Skin epidermis (tissue), 12 donors: ENCODE results near the gene NAPB.
"Not testable (repeated sequence)": the region's sequence is repeated elsewhere in the genome, so short reads cannot be mapped to it uniquely, and the experiment has no call there.

Experiments
- H3K27ac ChIP-seq, 21 experiments: fragments of 200-600 bp; sonication (generic) in 11 of 21; one replicate each; pipeline ENCODE4 v1.5.0; 2020; ENCODE audit warnings: mild to moderate bottlenecking in 3 of 21, inconsistent platforms in 2 of 21, moderate library complexity in 2 of 21
- H3K4me3 ChIP-seq, 7 experiments: fragments of 200-600 bp; sonication (generic) in 2 of 7; one replicate each; pipeline ENCODE4 v1.5.0; 2020; ENCODE audit warnings: inconsistent platforms in 2 of 7, mild to moderate bottlenecking in 2 of 7, moderate library complexity in 1 of 7

NAPB gene

GRCh38 chr20:23357767-23358562 lies 63.3 kb downstream of the NAPB start:
- Histone ChIP-seq H3K27ac (peak overlapping the region in 20 of 21 experiments; percentile 73 to 97 (median 90)), H3K4me3 (peak overlapping the region; percentile 46 to 75 (median 59))

- Histone ChIP-seq H3K4me3 (no peak overlapping the region), H3K27ac (peak overlapping the region in 1 of 21 experiments; percentile 10)
Measured at GRCh38 chr20:23356203-23356602, 65.1 kb downstream of the NAPB start.

- Histone ChIP-seq H3K4me3 (peak overlapping the region; percentile 63 to 99 (median 86)), H3K27ac (peak overlapping the region; percentile 70 to 99 (median 96))
Measured at GRCh38 chr20:23350904-23351838, 70.1 kb downstream of the NAPB start.

- Histone ChIP-seq H3K4me3 (peak within 1 kb of the TSS; percentile 63 to 99 (median 86)), H3K27ac (peak within 1 kb of the TSS; percentile 83 to 99 (median 96))
Measured at GRCh38 chr20:23350196-23350903, 70.9 kb downstream of the NAPB start, which contains the start of gene NXT1. TSS of gene NXT1 (plus strand) at chr20:23350791. CDS start at chr20:23354042, 3,251 bp downstream.

- H3K27ac ChIP-seq, result peak overlapping the region; percentile 83 to 99 (median 96)
- H3K4me3 ChIP-seq, result peak overlapping the region; percentile 63 to 99 (median 86)
Measured at GRCh38 chr20:23349338-23350195, 71.7 kb downstream of the NAPB start.

- peak overlapping the region in 3 of 21 experiments; percentile 96 to 98 (median 96) for H3K27ac ChIP-seq
- H3K4me3 ChIP-seq, result not testable (repeated sequence)
Measured at GRCh38 chr20:23348510-23348909, 72.8 kb downstream of the NAPB start.

GRCh38 chr20:23347791-23348190 lies 73.5 kb downstream of the NAPB start:
- H3K27ac ChIP-seq, result no peak overlapping the region
- no peak overlapping the region for H3K4me3 ChIP-seq

GRCh38 chr20:23346002-23346401 lies 75.3 kb downstream of the NAPB start:
- no peak overlapping the region for H3K27ac ChIP-seq
- H3K4me3 ChIP-seq, result no peak overlapping the region

GRCh38 chr20:23344336-23344735 lies 77.0 kb downstream of the NAPB start:
- H3K27ac ChIP-seq, result no peak overlapping the region
- no peak overlapping the region for H3K4me3 ChIP-seq

- Histone ChIP-seq H3K27ac (no peak overlapping the region), H3K4me3 (no peak overlapping the region)
Measured at GRCh38 chr20:23343590-23343989, 77.7 kb downstream of the NAPB start.

- Histone ChIP-seq H3K27ac (no peak overlapping the region), H3K4me3 (no peak overlapping the region)
Measured at GRCh38 chr20:23341073-23341472, 80.2 kb downstream of the NAPB start.

GRCh38 chr20:23340524-23340923 lies 80.8 kb downstream of the NAPB start:
- Histone ChIP-seq H3K4me3 (no peak overlapping the region), H3K27ac (no peak overlapping the region)

GRCh38 chr20:23339986-23340385 lies 81.3 kb downstream of the NAPB start:
- H3K4me3 ChIP-seq, result no peak overlapping the region
- H3K27ac ChIP-seq, result no peak overlapping the region

- Histone ChIP-seq H3K4me3 (no peak overlapping the region), H3K27ac (no peak overlapping the region)
Measured at GRCh38 chr20:23337312-23337711, 84.0 kb downstream of the NAPB start.

GRCh38 chr20:23336476-23336875 lies 84.8 kb downstream of the NAPB start:
- H3K27ac ChIP-seq, result no peak overlapping the region

GRCh38 chr20:23335521-23335920 lies 85.8 kb downstream of the NAPB start:
- Histone ChIP-seq H3K4me3 (no peak overlapping the region), H3K27ac (no peak overlapping the region)

More at GRCh38 chr20:23336476-23336875, 84.8 kb downstream of the NAPB start:
- H3K4me3 ChIP-seq, result no peak overlapping the region

- H3K27ac ChIP-seq, result no peak overlapping the region
Measured at GRCh38 chr20:23334111-23334510, 87.2 kb downstream of the NAPB start.

GRCh38 chr20:23332467-23332866 lies 88.8 kb downstream of the NAPB start:
- H3K27ac ChIP-seq, result no peak overlapping the region
- no peak overlapping the region for H3K4me3 ChIP-seq

More at GRCh38 chr20:23334111-23334510, 87.2 kb downstream of the NAPB start:
- H3K4me3 ChIP-seq, result no peak overlapping the region
